IPS-18a (cell line): ENCODE results near the gene MARCKSL1.

Experiments
- H3K27ac ChIP-seq: one replicate; pipeline ENCODE4 v1.5.1; 2013; ENCODE audit warnings: low read length
- H3K27me3 ChIP-seq: one replicate; pipeline ENCODE4 v1.6.1; 2013; ENCODE audit warnings: mild to moderate bottlenecking, low read length; ENCODE audit not compliant: control insufficient read depth, insufficient read depth
- H3K36me3 ChIP-seq: one replicate; pipeline ENCODE4 v1.6.1; 2013; ENCODE audit warnings: low read depth, low read length; ENCODE audit not compliant: control insufficient read depth
- H3K4me1 ChIP-seq: one replicate; pipeline ENCODE4 v1.6.1; 2013; ENCODE audit warnings: low read depth, low read length; ENCODE audit not compliant: control insufficient read depth
- H3K4me3 ChIP-seq: one replicate; pipeline ENCODE4 v1.5.1; 2013; ENCODE audit warnings: low read length
- H3K9ac ChIP-seq: one replicate; pipeline ENCODE4 v1.6.1; 2013; ENCODE audit warnings: mild to moderate bottlenecking, low read length, moderate library complexity
- H3K9me3 ChIP-seq: one replicate; pipeline ENCODE4 v1.6.1; 2013; ENCODE audit warnings: low read depth, low read length; ENCODE audit not compliant: control insufficient read depth

Gene MARCKSL1

GRCh38 chr1:32351399-32352238, 15.6 kb upstream of the MARCKSL1 start:
- H3K27ac ChIP-seq: peak overlapping the region; percentile 42

GRCh38 chr1:32350785-32351398, 14.9 kb upstream of the MARCKSL1 start:
- H3K9me3 ChIP-seq: peaks cover 5% of the 10 kb centered on the region
- H3K27ac ChIP-seq: peak overlapping the region; percentile 42
- H3K4me1 ChIP-seq: peaks cover 4% of the 10 kb centered on the region
- peak overlapping the region; percentile 79 for H3K4me3 ChIP-seq
- no peak overlapping the region for H3K9ac ChIP-seq
- H3K36me3 ChIP-seq: no peaks in the 10 kb centered on the region
- peaks cover 22% of the 10 kb centered on the region for H3K27me3 ChIP-seq

More at GRCh38 chr1:32351399-32352238, 15.6 kb upstream of the MARCKSL1 start:
- peaks cover 22% of the 10 kb centered on the region for H3K27me3 ChIP-seq
- H3K36me3 ChIP-seq: no peaks in the 10 kb centered on the region
- peaks cover 4% of the 10 kb centered on the region for H3K4me1 ChIP-seq
- peak overlapping the region; percentile 79 for H3K4me3 ChIP-seq
- H3K9me3 ChIP-seq: peaks cover 5% of the 10 kb centered on the region
- peak overlapping the region; percentile 61 for H3K9ac ChIP-seq

GRCh38 chr1:32349211-32349708, 13.2 kb upstream of the MARCKSL1 start:
- Histone ChIP-seq H3K4me1 (peaks cover 4% of the 10 kb centered on the region), H3K27ac (no peak overlapping the region)

GRCh38 chr1:32346532-32347157, 10.6 kb upstream of the MARCKSL1 start:
- Histone ChIP-seq H3K9me3 (peaks cover 5% of the 10 kb centered on the region), H3K27ac (no peak overlapping the region), H3K36me3 (no peaks in the 10 kb centered on the region), H3K27me3 (peaks cover 16% of the 10 kb centered on the region), H3K4me3 (no peak overlapping the region), H3K9ac (no peak overlapping the region), H3K4me1 (no peaks in the 10 kb centered on the region)

More at GRCh38 chr1:32349211-32349708, 13.2 kb upstream of the MARCKSL1 start:
- no peak overlapping the region for H3K9ac ChIP-seq
- no peak overlapping the region for H3K4me3 ChIP-seq
- no peaks in the 10 kb centered on the region for H3K36me3 ChIP-seq
- peaks cover 5% of the 10 kb centered on the region for H3K9me3 ChIP-seq
- peaks cover 22% of the 10 kb centered on the region for H3K27me3 ChIP-seq

- Histone ChIP-seq H3K4me3 (no peak overlapping the region), H3K9me3 (no peaks in the 10 kb centered on the region), H3K27ac (no peak overlapping the region), H3K27me3 (peaks cover 11% of the 10 kb centered on the region), H3K36me3 (no peaks in the 10 kb centered on the region), H3K9ac (no peak overlapping the region), H3K4me1 (no peaks in the 10 kb centered on the region)
These were observed 9.3 kb upstream of the MARCKSL1 start for GRCh38 chr1:32345289-32345827.

GRCh38 chr1:32342704-32343103, 6.7 kb upstream of the MARCKSL1 start:
- H3K4me1 ChIP-seq: peaks cover 4% of the 10 kb centered on the region
- H3K36me3 ChIP-seq: no peaks in the 10 kb centered on the region
- H3K9me3 ChIP-seq: no peaks in the 10 kb centered on the region
- H3K27ac ChIP-seq: no peak overlapping the region
- H3K4me3 ChIP-seq: no peak overlapping the region
- H3K9ac ChIP-seq: no peak overlapping the region
- no peaks in the 10 kb centered on the region for H3K27me3 ChIP-seq

GRCh38 chr1:32341971-32342370, 5.9 kb upstream of the MARCKSL1 start:
- H3K9ac ChIP-seq: no peak overlapping the region
- H3K4me3 ChIP-seq: no peak overlapping the region
- no peaks in the 10 kb centered on the region for H3K9me3 ChIP-seq
- peaks cover 4% of the 10 kb centered on the region for H3K4me1 ChIP-seq
- H3K36me3 ChIP-seq: no peaks in the 10 kb centered on the region
- no peak overlapping the region for H3K27ac ChIP-seq
- peaks cover 3% of the 10 kb centered on the region for H3K27me3 ChIP-seq

- Histone ChIP-seq H3K9ac (no peak overlapping the region), H3K4me1 (peaks cover 9% of the 10 kb centered on the region), H3K9me3 (no peaks in the 10 kb centered on the region), H3K27me3 (peaks cover 8% of the 10 kb centered on the region), H3K4me3 (no peak overlapping the region), H3K27ac (no peak overlapping the region), H3K36me3 (no peaks in the 10 kb centered on the region)
These were observed 5.2 kb upstream of the MARCKSL1 start for GRCh38 chr1:32341186-32341757.

GRCh38 chr1:32339363-32339978, 3.4 kb upstream of the MARCKSL1 start:
- H3K36me3 ChIP-seq: peaks cover 6% of the 10 kb centered on the region
- H3K4me1 ChIP-seq: peaks cover 9% of the 10 kb centered on the region
- no peaks in the 10 kb centered on the region for H3K9me3 ChIP-seq
- H3K27me3 ChIP-seq: peaks cover 8% of the 10 kb centered on the region
- H3K9ac ChIP-seq: no peak overlapping the region
- no peak overlapping the region for H3K4me3 ChIP-seq
- no peak overlapping the region for H3K27ac ChIP-seq

- Histone ChIP-seq H3K4me3 (no peak overlapping the region), H3K9me3 (no peaks in the 10 kb centered on the region), H3K4me1 (peaks cover 16% of the 10 kb centered on the region), H3K27me3 (peaks cover 8% of the 10 kb centered on the region), H3K36me3 (peaks cover 13% of the 10 kb centered on the region), H3K9ac (no peak overlapping the region), H3K27ac (no peak overlapping the region)
These were observed 2.7 kb upstream of the MARCKSL1 start for GRCh38 chr1:32338637-32339145.
